IMR-90 (cell line): ENCODE results near the gene MAP3K7CL. TPM values are rescaled to one million over a fixed set of nuclear protein-coding genes. Genes with fewer than 3 reads are reported as not detected.
A peak's percentile ranks its signal among the peaks of the same experiment; 100 is the strongest.

ENCODE experiments used
- ATAC-seq: fragments of 200-7000 bp; cut with Tn5 transposase; 2 replicates; pipeline ENCODE4 v1.9.1; 2020; ENCODE audit warnings: low read depth, mild to moderate bottlenecking, moderate library complexity
- BruUV-seq: library from RNA; stranded (reverse); fragments of 400-500 nt; replicated peaks from 2 replicates; lab custom pipeline; 2021; lab: Mats Ljungman, UMichigan
- CTCF ChIA-PET: fragments of 300-600 bp; formaldehyde crosslinking; extraction: SDS; loops from one replicate; lab custom pipeline; 2021; ENCODE audit warnings: antibody characterized with exemption; lab: Yijun Ruan, JAX
- POLR2A ChIA-PET: fragments of 300-600 bp; sonication (Branson Sonifier 250); formaldehyde crosslinking; loops from one replicate; lab custom pipeline; 2022; ENCODE audit warnings: antibody characterized with exemption; ENCODE audit not compliant: unreplicated experiment; lab: Charles Lee
- DNase-seq: peaks from one replicate; pipeline ENCODE4 v3.0.0; 2013
- H2AFZ ChIP-seq: replicated peaks from 2 replicates; pipeline ENCODE3; 2013; ENCODE audit warnings: low read length, mild to moderate bottlenecking; ENCODE audit not compliant: poor library complexity
- H2AK5ac ChIP-seq: 2 replicates; pipeline ENCODE4 v1.6.1; 2013; ENCODE audit warnings: low read depth, low read length, inconsistent platforms
- H2AK9ac ChIP-seq: replicated peaks from 2 replicates; pipeline ENCODE3; 2013; ENCODE audit warnings: mild to moderate bottlenecking, low read depth, low read length, moderate library complexity; ENCODE audit not compliant: poor library complexity
- H2BK120ac ChIP-seq: 2 replicates; pipeline ENCODE4 v1.6.1; 2013; ENCODE audit warnings: low read depth, low read length, inconsistent platforms
- H2BK15ac ChIP-seq: 3 replicates; pipeline ENCODE4 v1.6.1; 2013; ENCODE audit warnings: low read depth, low read length, inconsistent platforms
- H2BK20ac ChIP-seq: 2 replicates; pipeline ENCODE4 v1.6.1; 2013; ENCODE audit warnings: low read depth, mild to moderate bottlenecking, inconsistent platforms, low read length, moderate library complexity
- H2BK5ac ChIP-seq: 2 replicates; pipeline ENCODE4 v1.6.1; 2013; ENCODE audit warnings: mild to moderate bottlenecking, low read depth, low read length, inconsistent platforms; ENCODE audit not compliant: poor library complexity, severe bottlenecking
- H3K14ac ChIP-seq: replicated peaks from 2 replicates; pipeline ENCODE4 v1.6.1; 2013; ENCODE audit warnings: low read depth, low read length, inconsistent platforms
- H3K18ac ChIP-seq: 2 replicates; pipeline ENCODE4 v1.6.1; 2013; ENCODE audit warnings: low read depth, low read length, control low read depth
- H3K23ac ChIP-seq: 2 replicates; pipeline ENCODE4 v1.6.1; 2013; ENCODE audit warnings: low read depth, low read length, inconsistent platforms
- H3K27ac ChIP-seq: 2 replicates; pipeline ENCODE4 v1.5.1; 2013; ENCODE audit warnings: mild to moderate bottlenecking, control low read depth, low read length; ENCODE audit not compliant: insufficient read depth
- H3K27me3 ChIP-seq: 2 replicates; pipeline ENCODE4 v1.6.1; 2013; ENCODE audit warnings: low read length; ENCODE audit not compliant: control insufficient read depth, insufficient read depth
- H3K36me3 ChIP-seq: 2 replicates; pipeline ENCODE4 v1.6.1; 2013; ENCODE audit warnings: low read length, mixed read lengths; ENCODE audit not compliant: control insufficient read depth, insufficient read depth
- H3K4ac ChIP-seq: 2 replicates; pipeline ENCODE4 v1.6.1; 2013; ENCODE audit warnings: low read depth, low read length, inconsistent platforms
- H3K4me1 ChIP-seq: 2 replicates; pipeline ENCODE4 v1.6.1; 2013; ENCODE audit warnings: low read length, mixed read lengths; ENCODE audit not compliant: control insufficient read depth, insufficient read depth
- H3K4me2 ChIP-seq: 2 replicates; pipeline ENCODE4 v1.6.1; 2013; ENCODE audit warnings: low read depth, mild to moderate bottlenecking, control low read depth, low read length, moderate library complexity
- H3K4me3 ChIP-seq: 2 replicates; pipeline ENCODE4 v1.5.1; 2013; ENCODE audit warnings: low read depth, mild to moderate bottlenecking, control low read depth, low read length, moderate library complexity; ENCODE audit not compliant: insufficient read depth
- H3K56ac ChIP-seq: 2 replicates; pipeline ENCODE4 v1.6.1; 2013; ENCODE audit warnings: low read length, inconsistent platforms; ENCODE audit not compliant: insufficient read depth; ENCODE audit errors: extremely low read depth
- H3K79me1 ChIP-seq, 2 experiments: 2 replicates each; pipeline ENCODE4 v1.6.1; 2013; ENCODE audit warnings: low read length in 2 of 2, inconsistent platforms in 1 of 2, low read depth in 1 of 2
- H3K9ac ChIP-seq: 2 replicates; pipeline ENCODE4 v1.6.1; 2013; ENCODE audit warnings: low read depth, low read length, control low read depth
- H3K9me1 ChIP-seq: 2 replicates; pipeline ENCODE4 v1.6.1; 2013; ENCODE audit warnings: low read length, inconsistent platforms; ENCODE audit not compliant: insufficient read depth
- H3K9me3 ChIP-seq: 2 replicates; pipeline ENCODE4 v1.6.1; 2013; ENCODE audit warnings: low read length; ENCODE audit not compliant: control insufficient read depth, insufficient read depth
- H4K20me1 ChIP-seq: 2 replicates; pipeline ENCODE4 v1.6.1; 2013; ENCODE audit warnings: low read length, inconsistent platforms; ENCODE audit not compliant: insufficient read depth
- H4K5ac ChIP-seq: 2 replicates; pipeline ENCODE4 v1.6.1; 2013; ENCODE audit warnings: mild to moderate bottlenecking, low read depth, low read length, control low read depth
- H4K8ac ChIP-seq, 2 experiments: 2 replicates each; pipeline ENCODE4 v1.6.1; 2013; ENCODE audit warnings: low read depth in 2 of 2, low read length in 2 of 2, control low read depth in 1 of 2, inconsistent platforms in 1 of 2
- H4K91ac ChIP-seq: 2 replicates; pipeline ENCODE4 v1.6.1; 2013; ENCODE audit warnings: low read depth, low read length, inconsistent platforms; ENCODE audit not compliant: insufficient read depth
- CEBPB ChIP-seq: IDR thresholded peaks from 2 replicates; pipeline ENCODE4 v1.6.1; 2012; ENCODE audit warnings: low read depth, low read length, improper control_type of control experiment
- CHD1 ChIP-seq: IDR thresholded peaks from 2 replicates; pipeline ENCODE4 v1.6.1; 2012; ENCODE audit warnings: low read depth, low read length, improper control_type of control experiment
- ELK1 ChIP-seq: fragments of 150-350 bp; IDR thresholded peaks from 2 replicates; pipeline ENCODE4 v1.6.1; 2016; ENCODE audit warnings: low read depth, mild to moderate bottlenecking, low read length, moderate library complexity, borderline replicate concordance
- FOS ChIP-seq: fragments of 150-350 bp; IDR thresholded peaks from 2 replicates; pipeline ENCODE4 v1.6.1; 2016; ENCODE audit warnings: low read depth, low read length
- MAFK ChIP-seq: IDR thresholded peaks from 2 replicates; pipeline ENCODE4 v1.6.1; 2012; ENCODE audit warnings: low read depth, low read length, improper control_type of control experiment
- RAD21 ChIP-seq: IDR thresholded peaks from 2 replicates; pipeline ENCODE4 v1.6.1; 2012; ENCODE audit warnings: low read length, improper control_type of control experiment
- RCOR1 ChIP-seq: IDR thresholded peaks from 2 replicates; pipeline ENCODE4 v1.6.1; 2012; ENCODE audit warnings: mild to moderate bottlenecking, low read length, improper control_type of control experiment; ENCODE audit not compliant: insufficient replicate concordance
- SMC3 ChIP-seq: fragments of 150-350 bp; IDR thresholded peaks from 2 replicates; pipeline ENCODE4 v1.6.1; 2016; ENCODE audit warnings: low read depth, mild to moderate bottlenecking, antibody characterized with exemption, low read length, moderate library complexity
- WGBS, 2 experiments: methylation state at CpG; one replicate each; pipeline versions ENCODE4 v1.1.5 to v1.1.7; 2013; ENCODE audit warnings: missing lambda C conversion rate in 2 of 2; ENCODE audit not compliant: insufficient read length in 1 of 2; ENCODE audit errors: extremely low coverage in 2 of 2; 5-methylcytosine and 5-hydroxymethylcytosine counted together
- dilution Hi-C: fragments of 300-500 bp; cut with HindIII; formaldehyde crosslinking; loops from one replicate; pipeline ENCODE4 v1.14.3; 2018; ENCODE audit warnings: low sequenced_read_pairs; ENCODE audit not compliant: unreplicated experiment
- in situ Hi-C: fragments of 300-500 bp; cut with MboI; formaldehyde crosslinking; loops from 3 replicates; pipeline ENCODE4 v1.14.3; 2019; ENCODE audit warnings: low sequenced_read_pairs, inconsistent platforms, mixed read lengths
- intact Hi-C: fragments of 100-400 bp; cut with micrococcal nuclease; formaldehyde crosslinking; loops from 2 replicates; pipeline ENCODE4 v1.10.0; 2022
- polyA plus RNA-seq, 3 experiments: library from polyadenylated mRNA; depleted of rRNA; stranded (reverse); fragments of >200 nt; gene quantifications; 2 replicates each; pipeline ENCODE4 v1.2.3, GENCODE V29; 2012; ENCODE audit warnings: low replicate concordance in 1 of 3
- total RNA-seq: library from RNA; depleted of rRNA; stranded (reverse); fragments of >200 nt; gene quantifications from 2 replicates; pipeline ENCODE4 v1.2.3, GENCODE V29; 2012

Gene MAP3K7CL
- total and polyA plus RNA-seq, 2 of the 4 experiments (the other 2 are of a cell fraction), result 21.0 to 22.3 TPM

- DNase-seq, result peak; percentile 89
- Histone ChIP-seq H4K5ac (peak overlapping the region; percentile 55; the same call in 1 of the 2 replicates), H3K4me1 (peaks cover 13% of the 10 kb centered on the region), H3K4ac (peak overlapping the region; percentile 93), H2AFZ (peak overlapping the region; percentile 64), H4K91ac (peak overlapping the region; percentile 76), H2AK9ac (peak overlapping the region; percentile 48), H3K4me2 (peak overlapping the region; percentile 1; the same call in 1 of the 2 replicates), H2AK5ac (peak overlapping the region; percentile 95), H3K23ac (peak overlapping the region; percentile 61), H2BK20ac (peak overlapping the region; percentile 90), H3K56ac (peak overlapping the region; percentile 32; the same call in 1 of the 2 replicates), H4K8ac (peak overlapping the region; percentile 65 to 81; a peak in 3 of 4 replicates), H2BK5ac (peak overlapping the region; percentile 81), H3K27ac (peak overlapping the region; percentile 3; the same call in 1 of the 2 replicates), H3K9me3 (no peaks in the 10 kb centered on the region), H2BK120ac (peak overlapping the region; percentile 93), H3K18ac (peak overlapping the region; percentile 81; the same call in 1 of the 2 replicates), H4K20me1 (no peaks in the 10 kb centered on the region), H3K9me1 (peaks cover 7% of the 10 kb centered on the region), H3K36me3 (no peaks in the 10 kb centered on the region), H2BK15ac (peak overlapping the region; percentile 97; the same call in 2 of the 3 replicates), H3K14ac (peak overlapping the region; percentile 85), H3K9ac (no peak overlapping the region), H3K79me1 (peaks cover 0 to 21% of the 10 kb centered on the region in 2 experiments; a peak in 2 of 4 replicates), H3K4me3 (no peak overlapping the region), H3K27me3 (no peaks in the 10 kb centered on the region)
- no peak for TF ChIP-seq RAD21
- no peak for TF ChIP-seq RCOR1
- TF ChIP-seq SMC3, result no peak
- no peak for TF ChIP-seq CEBPB
- TF ChIP-seq CHD1, result no peak
- TF ChIP-seq FOS, result no peak
- TF ChIP-seq MAFK, result no peak
- TF ChIP-seq ELK1, result no peak
- POLR2A ChIA-PET, result interaction anchor here (0.6 kb wide), 1 partner anchor 12 kb away, joined by 4 read pairs; no protein-coding TSS in a partner anchor
- WGBS, 2 experiments, result 60% methylated on average over 2 of the region's 3 CpGs; no CpG with 5 or more reads in 1 of the 2 experiments
- CTCF ChIA-PET, result interaction anchor here (0.8 kb wide), 1 partner anchor 60 kb away, joined by 3 read pairs; no protein-coding TSS in a partner anchor
- ATAC-seq, result peak; percentile 43
- dilution Hi-C loops, result no loop called here
- intact Hi-C loops, result loop anchor here (5.0 kb wide), 1 partner anchor 58 kb away; no protein-coding TSS in a partner anchor
- in situ Hi-C loops, result no loop called here
- no TSS peak for BruUV-seq
Measured at GRCh38 chr21:29149808-29150425, 19.5 kb downstream of the MAP3K7CL start.
